ELR (cell line): Measurements from ENCODE around the gene CSF1.
A peak's percentile ranks its signal among the peaks of the same experiment; 100 is the strongest.
"Not testable (repeated sequence)": the region's sequence is repeated elsewhere in the genome, so short reads cannot be mapped to it uniquely, and the experiment has no call there.

Experiments used
- DNase-seq: peaks from one replicate; pipeline ENCODE4 v3.0.0-alpha.2; 2015; ENCODE audit warnings: low read depth

Gene CSF1

GRCh38 chr1:109910123-109910962 is at the start of gene CSF1:
CSF1 (plus strand) TSS chr1:109910849; CDS start chr1:109911024, 175 bp downstream.
- peak; percentile 73 for DNase-seq

GRCh38 chr1:109861616-109862015 is 49.0 kb upstream of the CSF1 start:
- DNase-seq, result not testable (repeated sequence)

- no peak for DNase-seq
These were observed 47.0 kb upstream of the CSF1 start for GRCh38 chr1:109863667-109864046.

GRCh38 chr1:109864047-109864822 is 46.4 kb upstream of the CSF1 start:
- DNase-seq, result no peak

- no peak for DNase-seq
These were observed 45.6 kb upstream of the CSF1 start for GRCh38 chr1:109864930-109865612.

- DNase-seq, result no peak
These were observed 44.6 kb upstream of the CSF1 start for GRCh38 chr1:109866071-109866470.

GRCh38 chr1:109873278-109874175 is 37.1 kb upstream of the CSF1 start:
- DNase-seq, result no peak

GRCh38 chr1:109874445-109874844 is 36.2 kb upstream of the CSF1 start:
- no peak for DNase-seq

- DNase-seq, result no peak
These were observed 34.8 kb upstream of the CSF1 start for GRCh38 chr1:109875874-109876273.

GRCh38 chr1:109876617-109877316 is 33.9 kb upstream of the CSF1 start:
- DNase-seq, result peak; percentile 36

- DNase-seq, result peak; percentile 94
These were observed 33.3 kb upstream of the CSF1 start for GRCh38 chr1:109877317-109877771.

- no peak for DNase-seq
These were observed 32.9 kb upstream of the CSF1 start for GRCh38 chr1:109877776-109878175.

GRCh38 chr1:109878531-109879104 is 32.0 kb upstream of the CSF1 start:
- no peak for DNase-seq

GRCh38 chr1:109879371-109879770 is 31.3 kb upstream of the CSF1 start:
- DNase-seq, result not testable (repeated sequence)

- DNase-seq, result no peak
These were observed 30.6 kb upstream of the CSF1 start for GRCh38 chr1:109879881-109880525.

- no peak for DNase-seq
These were observed 29.4 kb upstream of the CSF1 start for GRCh38 chr1:109880971-109881894.

- DNase-seq, result no peak
These were observed 28.8 kb upstream of the CSF1 start for GRCh38 chr1:109881906-109882287.

- DNase-seq, result no peak
These were observed 28.1 kb upstream of the CSF1 start for GRCh38 chr1:109882288-109883245.
